ENCODE data around the gene IRF7.

Gene IRF7

GRCh38 chr11:641806-642370 is 26.1 kb upstream of the IRF7 start:
- in situ Hi-C loops (cut with MboI; ENCODE audit: low sequenced_read_pairs) = no loop called here

GRCh38 chr11:640021-640706 is 24.4 kb upstream of the IRF7 start:
- in situ Hi-C loops (cut with MboI; ENCODE audit: low sequenced_read_pairs) = no loop called here

- in situ Hi-C loops (cut with MboI; ENCODE audit: low sequenced_read_pairs) = no loop called here
These were observed 23.7 kb upstream of the IRF7 start for GRCh38 chr11:639332-639955.

- in situ Hi-C loops (cut with MboI; ENCODE audit: low sequenced_read_pairs) = no loop called here
These were observed 23.0 kb upstream of the IRF7 start for GRCh38 chr11:638631-639331.

- in situ Hi-C loops (cut with MboI; ENCODE audit: low sequenced_read_pairs) = no loop called here
These were observed 22.1 kb upstream of the IRF7 start for GRCh38 chr11:637593-638521.

- in situ Hi-C loops (cut with MboI; ENCODE audit: low sequenced_read_pairs) = no loop called here
These were observed 21.5 kb upstream of the IRF7 start for GRCh38 chr11:637333-637592.

- in situ Hi-C loops (cut with MboI; ENCODE audit: low sequenced_read_pairs) = no loop called here
These were observed 21.0 kb upstream of the IRF7 start, which contains the start of gene DRD4 for GRCh38 chr11:636511-637332. DRD4 (plus strand) TSS chr11:637269; CDS start chr11:637305, 36 bp downstream.

GRCh38 chr11:635945-636510 is 20.3 kb upstream of the IRF7 start:
- in situ Hi-C loops (cut with MboI; ENCODE audit: low sequenced_read_pairs) = no loop called here

- in situ Hi-C loops (cut with MboI; ENCODE audit: low sequenced_read_pairs) = no loop called here
These were observed 15.1 kb upstream of the IRF7 start for GRCh38 chr11:630871-631270.

GRCh38 chr11:629237-629583 is 13.5 kb upstream of the IRF7 start:
- in situ Hi-C loops (cut with MboI; ENCODE audit: low sequenced_read_pairs) = no loop called here

GRCh38 chr11:628056-628455 is 12.3 kb upstream of the IRF7 start:
- in situ Hi-C loops (cut with MboI; ENCODE audit: low sequenced_read_pairs) = no loop called here

GRCh38 chr11:627308-627576 is 11.5 kb upstream of the IRF7 start:
- in situ Hi-C loops (cut with MboI; ENCODE audit: low sequenced_read_pairs) = no loop called here

- in situ Hi-C loops (cut with MboI; ENCODE audit: low sequenced_read_pairs) = no loop called here
These were observed 10.9 kb upstream of the IRF7 start, which contains the start of gene SCT for GRCh38 chr11:626475-627307. SCT (minus strand) TSS chr11:627181; CDS start chr11:627143, 38 bp downstream.

- in situ Hi-C loops (cut with MboI; ENCODE audit: low sequenced_read_pairs) = no loop called here
These were observed 10.0 kb upstream of the IRF7 start for GRCh38 chr11:625636-626268.

GRCh38 chr11:624705-625635 is 9.2 kb upstream of the IRF7 start, which contains the start of gene CDHR5:
CDHR5 (minus strand) TSS chr11:624955; CDS start chr11:624902, 53 bp downstream.
- in situ Hi-C loops (cut with MboI; ENCODE audit: low sequenced_read_pairs) = no loop called here

GRCh38 chr11:623999-624704 is 8.4 kb upstream of the IRF7 start:
- in situ Hi-C loops (cut with MboI; ENCODE audit: low sequenced_read_pairs) = no loop called here

- in situ Hi-C loops (cut with MboI; ENCODE audit: low sequenced_read_pairs) = no loop called here
These were observed 7.7 kb upstream of the IRF7 start for GRCh38 chr11:623349-623869.
